Bronchial epithelial cell (primary cell): ENCODE data around the gene UCMA. TPM values are rescaled to one million over a fixed set of nuclear protein-coding genes. Genes with fewer than 3 reads are reported as not detected.

Experiments
- DNase-seq: peaks from one replicate; pipeline ENCODE4 v3.0.0-alpha.2; 2010; ENCODE audit warnings: low read depth
- FAIRE-seq: peaks from 2 replicates; lab custom pipeline; 2011; peaks lifted over from hg19 to GRCh38; lab: Jason Lieb, UNC
- H3K27me3 ChIP-seq: 2 replicates; pipeline ENCODE4 v1.5.1; 2011; ENCODE audit warnings: low read length; ENCODE audit not compliant: control insufficient read depth, insufficient read depth
- H3K36me3 ChIP-seq: 2 replicates; pipeline ENCODE4 v1.5.1; 2011; ENCODE audit warnings: low read length; ENCODE audit not compliant: control insufficient read depth, insufficient read depth
- H3K4me3 ChIP-seq: 2 replicates; pipeline ENCODE4 v1.5.1; 2011; ENCODE audit warnings: mild to moderate bottlenecking, low read depth, low read length, control low read depth
- total RNA-seq: library from RNA; depleted of rRNA; stranded (reverse); fragments of >200 nt; gene quantifications from 2 replicates; pipeline ENCODE4 v1.2.1, GENCODE V29; 2014
- TF ChIP-seq, protein P1 (sequence below): IDR thresholded peaks from 2 replicates; pipeline ENCODE4 v1.5.1; 2011; ENCODE audit warnings: mild to moderate bottlenecking, moderate library complexity, low read length, control low read depth, inconsistent platforms; ENCODE audit not compliant: insufficient read depth, severe bottlenecking

Gene UCMA
- total RNA-seq, 1 donor from 2014 or later: not detected

DNA sequence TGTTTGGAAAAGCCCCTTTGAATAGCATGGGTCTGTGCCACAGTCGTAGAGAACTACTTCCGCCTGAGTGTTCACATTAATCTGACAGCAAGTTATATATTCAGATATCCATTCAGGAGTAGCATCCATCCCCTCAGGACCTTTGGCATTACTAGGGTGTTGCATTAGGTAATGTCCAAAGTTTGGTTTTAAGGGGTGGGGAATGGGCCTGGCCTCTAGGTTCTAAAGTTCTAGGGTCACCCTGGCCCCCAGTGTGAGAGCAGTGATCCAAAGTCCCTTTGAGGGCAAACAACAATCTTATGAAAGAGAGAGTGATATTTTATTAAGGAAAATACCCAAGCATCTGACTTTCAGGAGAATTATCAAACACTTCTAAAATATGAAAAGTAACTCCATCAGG is 60.6 kb downstream of the UCMA start:
- Histone ChIP-seq H3K4me3 (no peak overlapping the region), H3K36me3 (no peaks in the 10 kb centered on the region), H3K27me3 (no peaks in the 10 kb centered on the region)
- FAIRE-seq (peak; percentile 23), DNase-seq (no peak)
- TF ChIP-seq, protein P1, sequence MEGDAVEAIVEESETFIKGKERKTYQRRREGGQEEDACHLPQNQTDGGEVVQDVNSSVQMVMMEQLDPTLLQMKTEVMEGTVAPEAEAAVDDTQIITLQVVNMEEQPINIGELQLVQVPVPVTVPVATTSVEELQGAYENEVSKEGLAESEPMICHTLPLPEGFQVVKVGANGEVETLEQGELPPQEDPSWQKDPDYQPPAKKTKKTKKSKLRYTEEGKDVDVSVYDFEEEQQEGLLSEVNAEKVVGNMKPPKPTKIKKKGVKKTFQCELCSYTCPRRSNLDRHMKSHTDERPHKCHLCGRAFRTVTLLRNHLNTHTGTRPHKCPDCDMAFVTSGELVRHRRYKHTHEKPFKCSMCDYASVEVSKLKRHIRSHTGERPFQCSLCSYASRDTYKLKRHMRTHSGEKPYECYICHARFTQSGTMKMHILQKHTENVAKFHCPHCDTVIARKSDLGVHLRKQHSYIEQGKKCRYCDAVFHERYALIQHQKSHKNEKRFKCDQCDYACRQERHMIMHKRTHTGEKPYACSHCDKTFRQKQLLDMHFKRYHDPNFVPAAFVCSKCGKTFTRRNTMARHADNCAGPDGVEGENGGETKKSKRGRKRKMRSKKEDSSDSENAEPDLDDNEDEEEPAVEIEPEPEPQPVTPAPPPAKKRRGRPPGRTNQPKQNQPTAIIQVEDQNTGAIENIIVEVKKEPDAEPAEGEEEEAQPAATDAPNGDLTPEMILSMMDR: no peak

Other genes with a start within 250 kb of the UCMA start
- gene CCDC3, start 232.7 kb downstream of the UCMA start, total RNA-seq: 1.8 and 3.7 TPM in 2 replicates
- 57.1 and 98.3 TPM in 2 replicates for gene OPTN, start 134.2 kb downstream of the UCMA start, total RNA-seq
- gene MCM10, start 72.8 kb downstream of the UCMA start, total RNA-seq: under 0.01 and 0.38 TPM in 2 replicates
- 5.3 and 10.9 TPM in 2 replicates for gene PHYH, start 65.7 kb upstream of the UCMA start, total RNA-seq
- gene SEPHS1, start 113.9 kb upstream of the UCMA start, total RNA-seq: 18.7 and 22.9 TPM in 2 replicates